ENCODE results near the gene NPAS4. TPM values are rescaled to one million over a fixed set of nuclear protein-coding genes. Genes with fewer than 3 reads are reported as not detected.
"Not testable (repeated sequence)": the region's sequence is repeated elsewhere in the genome, so short reads cannot be mapped to it uniquely, and the experiment has no call there.

Gene NPAS4
- total RNA-seq, 1 experiment from 2014 or later, result 1.6 TPM

- H2BK120ac ChIP-seq (ENCODE audit: low read depth, low read length, poor library complexity, severe bottlenecking); H2BK20ac ChIP-seq (ENCODE audit: low read depth, low read length, poor library complexity, severe bottlenecking); H3K18ac ChIP-seq (ENCODE audit: insufficient read length, low read depth, low read length); H4K5ac ChIP-seq (ENCODE audit: insufficient read length, low read depth, low read length); H3K4ac ChIP-seq (ENCODE audit: low read depth, low read length); H2BK15ac ChIP-seq (ENCODE audit: low read depth, low read length); H4K91ac ChIP-seq (ENCODE audit: insufficient read length, low read depth, low read length); H3K4me1 ChIP-seq (ENCODE audit: insufficient read depth, low read length); H3K79me1 ChIP-seq (ENCODE audit: insufficient read depth, low read depth, low read length, poor library complexity, severe bottlenecking); H3K27me3 ChIP-seq (ENCODE audit: insufficient read depth, low read length); H3K79me2 ChIP-seq (ENCODE audit: insufficient read depth, low read length); H3K14ac ChIP-seq (ENCODE audit: insufficient read depth, low read length); H4K8ac ChIP-seq (replicated peaks; ENCODE audit: insufficient read length, low read depth, low read length); H3K27ac ChIP-seq (ENCODE audit: insufficient read length, low read depth, low read length); H3K4me3 Mint-ChIP-seq; H3K27me3 Mint-ChIP-seq (ENCODE audit: low read depth); H2AFZ ChIP-seq (ENCODE audit: low read length); H3K23me2 ChIP-seq (ENCODE audit: insufficient read length, low read depth, low read length, poor library complexity, severe bottlenecking); H2BK5ac ChIP-seq (ENCODE audit: insufficient read length, low read length); H2BK12ac ChIP-seq (ENCODE audit: insufficient read length, low read depth, low read length); H3K9me3 ChIP-seq (ENCODE audit: control insufficient read depth, low read depth, low read length); H3T11ph ChIP-seq (ENCODE audit: low read length); H4K20me1 ChIP-seq (ENCODE audit: control insufficient read depth, insufficient read depth, insufficient read length); H3K56ac ChIP-seq (ENCODE audit: insufficient read length, low read depth, low read length); H3K23ac ChIP-seq (ENCODE audit: insufficient read length, low read depth, low read length); DNase-seq; H3K9ac ChIP-seq (ENCODE audit: extremely low read depth, insufficient read length, low read length); H3K9me3 Mint-ChIP-seq; H2AK5ac ChIP-seq (ENCODE audit: insufficient read length, low read length); H3K4me1 Mint-ChIP-seq; H3K4me2 ChIP-seq (ENCODE audit: insufficient read depth, insufficient read length, low read length): not testable (repeated sequence)
- WGBS (ENCODE audit: extremely low coverage, insufficient read length, low lambda C conversion rate), result no CpG with 5 or more reads among the region's 8 CpGs
- Mint-ChIP-seq H3K27ac (peak overlapping the region in 1 of 3 experiments; percentile 1; a peak in 2 of 7 replicates), H3K36me3 (ENCODE audit: insufficient read depth in 1 of 3, low read depth in 3 of 3) (peaks cover 20 to 35% (median 28%) of the 10 kb centered on the region in 3 experiments; a peak in 6 of 7 replicates)
Observed at GRCh38 chr11:66431871-66432329, 11.1 kb downstream of the NPAS4 start.
